NCI-H446 (cell line): ENCODE results near the gene BEX4.
"Not testable (repeated sequence)": the region's sequence is repeated elsewhere in the genome, so short reads cannot be mapped to it uniquely, and the experiment has no call there.

Experiments used
- DNase-seq, 2 experiments: peaks; one replicate each; lab custom pipeline; 2025; lab: John Stamatoyannopoulos, UW

BEX4 gene

GRCh38 chrX:103214870-103215424, at the start of gene BEX4:
BEX4 (plus strand) TSS chrX:103215108; CDS start chrX:103216154, 1,046 bp downstream.
- peak in 1 of 2 experiments; percentile 56 for DNase-seq

- DNase-seq, result no peak
Observed at GRCh38 chrX:103170216-103170615, 44.7 kb upstream of the BEX4 start.

- DNase-seq, result no peak
Observed at GRCh38 chrX:103171353-103171752, 43.6 kb upstream of the BEX4 start.

- DNase-seq, result not testable (repeated sequence)
Observed at GRCh38 chrX:103175256-103175655, 39.7 kb upstream of the BEX4 start.

- peak; percentile 21 to 49 for DNase-seq
Observed at GRCh38 chrX:103175944-103176753, 38.8 kb upstream of the BEX4 start.

GRCh38 chrX:103177556-103177955, 37.4 kb upstream of the BEX4 start:
- DNase-seq, result no peak

- DNase-seq, result no peak
Observed at GRCh38 chrX:103183912-103184311, 31.0 kb upstream of the BEX4 start.

GRCh38 chrX:103187953-103188475, 26.9 kb upstream of the BEX4 start:
- no peak for DNase-seq

GRCh38 chrX:103197721-103198306, 17.1 kb upstream of the BEX4 start:
- DNase-seq, result no peak

- not testable (repeated sequence) for DNase-seq
Observed at GRCh38 chrX:103198668-103199067, 16.2 kb upstream of the BEX4 start.

- no peak for DNase-seq
Observed at GRCh38 chrX:103201041-103201440, 13.9 kb upstream of the BEX4 start.

- no peak for DNase-seq
Observed at GRCh38 chrX:103210056-103210455, 4.9 kb upstream of the BEX4 start.

- DNase-seq, result peak; percentile 1 to 45
Observed at GRCh38 chrX:103211012-103211715, 3.7 kb upstream of the BEX4 start.

- no peak for DNase-seq
Observed at GRCh38 chrX:103212749-103213457, 2.0 kb upstream of the BEX4 start.

- DNase-seq, result no peak
Observed at GRCh38 chrX:103215425-103215991, 600 bp downstream of the BEX4 start.

- DNase-seq, result no peak
Observed at GRCh38 chrX:103220511-103221323, 5.8 kb downstream of the BEX4 start.

GRCh38 chrX:103225918-103226317, 11.0 kb downstream of the BEX4 start:
- not testable (repeated sequence) for DNase-seq

- no peak for DNase-seq
Observed at GRCh38 chrX:103233263-103233662, 18.4 kb downstream of the BEX4 start.

- DNase-seq, result no peak
Observed at GRCh38 chrX:103234869-103235268, 20.0 kb downstream of the BEX4 start.

- DNase-seq, result not testable (repeated sequence)
Observed at GRCh38 chrX:103235608-103236007, 20.7 kb downstream of the BEX4 start.
